HepG2 (cell line): Measurements from ENCODE around the gene TMEM151A. TPM values are rescaled to one million over a fixed set of nuclear protein-coding genes. Genes with fewer than 3 reads are reported as not detected.
A peak's percentile ranks its signal among the peaks of the same experiment; 100 is the strongest.

Experiments used
- ATF7-NPFF ChIP-seq: sonication (generic); formaldehyde crosslinking; IDR thresholded peaks from 2 replicates; pipeline ENCODE4 v1.8.1; 2023; ENCODE audit warnings: mild to moderate bottlenecking, low read depth, missing genetic modification reagents, moderate library complexity
- BCLAF1 ChIP-seq: fragments of 450-650 bp; IDR thresholded peaks from 2 replicates; pipeline ENCODE4 v1.6.1; 2017; ENCODE audit warnings: mild to moderate bottlenecking
- FOXA1 ChIP-seq, 2 experiments: fragments of 450-650 bp in 1 of 2; sonication (generic) in 1 of 2; formaldehyde crosslinking in 1 of 2; IDR thresholded peaks; 2 replicates each; pipeline versions ENCODE4 v1.4.0 to v1.6.1; 2016 to 2020; ENCODE audit warnings: missing genetic modification reagents in 1 of 2
- GATA4 ChIP-seq: sonication (generic); IDR thresholded peaks from 2 replicates; pipeline ENCODE4 v1.6.1; 2016; ENCODE audit warnings: antibody characterized with exemption, low read depth, borderline replicate concordance
- GATAD2A ChIP-seq: IDR thresholded peaks from 2 replicates; pipeline ENCODE4 v1.6.1; 2016
- GTF3A ChIP-seq: sonication (generic); formaldehyde crosslinking; conservative IDR thresholded peaks from 2 replicates; pipeline ENCODE4 v1.4.0; 2020; ENCODE audit warnings: mild to moderate bottlenecking, missing genetic modification reagents
- KDM1A ChIP-seq: IDR thresholded peaks from 2 replicates; pipeline ENCODE4 v1.6.1; 2016; ENCODE audit warnings: missing compliant biosample characterization
- MTA1 ChIP-seq: sonication (generic); formaldehyde crosslinking; IDR thresholded peaks from 2 replicates; pipeline ENCODE4 v1.4.0; 2020; ENCODE audit warnings: missing genetic modification reagents, mild to moderate bottlenecking, borderline replicate concordance
- MZF1 ChIP-seq: sonication (generic); formaldehyde crosslinking; IDR thresholded peaks from 2 replicates; pipeline ENCODE4 v1.8.1; 2023; ENCODE audit warnings: mild to moderate bottlenecking, missing genetic modification reagents, borderline replicate concordance
- NFATC3 ChIP-seq: sonication (generic); formaldehyde crosslinking; IDR thresholded peaks from 2 replicates; pipeline ENCODE4 v1.5.1; 2020; ENCODE audit warnings: mild to moderate bottlenecking, missing genetic modification reagents
- RBM22 ChIP-seq: fragments of 200-400 bp; formaldehyde crosslinking; optimal IDR thresholded peaks from 2 replicates; pipeline ENCODE3; 2017; ENCODE audit warnings: mild to moderate bottlenecking, low read length, moderate library complexity
- RFX5 ChIP-seq: IDR thresholded peaks from 2 replicates; pipeline ENCODE4 v1.6.1; 2011; ENCODE audit warnings: low read depth, low read length, improper control_type of control experiment
- RNF2 ChIP-seq: fragments of 450-650 bp; conservative IDR thresholded peaks from 2 replicates; pipeline ENCODE4 v1.6.1; 2016; ENCODE audit warnings: low read depth
- SRSF1 ChIP-seq: fragments of 200-400 bp; formaldehyde crosslinking; optimal IDR thresholded peaks from 2 replicates; pipeline ENCODE3; 2017; ENCODE audit warnings: mild to moderate bottlenecking, low read depth, low read length, moderate library complexity
- SRY ChIP-seq: sonication (generic); formaldehyde crosslinking; IDR thresholded peaks from 2 replicates; pipeline ENCODE4 v1.8.0; 2022; ENCODE audit warnings: mild to moderate bottlenecking, missing genetic modification reagents
- TMF1 ChIP-seq: sonication (generic); formaldehyde crosslinking; IDR thresholded peaks from 2 replicates; pipeline ENCODE4 v1.8.1; 2022; ENCODE audit warnings: low read depth, missing genetic modification reagents
- ZFY ChIP-seq: sonication (generic); formaldehyde crosslinking; IDR thresholded peaks from 2 replicates; pipeline ENCODE4 v1.4.0; 2020; ENCODE audit warnings: missing genetic modification reagents
- ZNF17 ChIP-seq: sonication (generic); formaldehyde crosslinking; IDR thresholded peaks from 2 replicates; pipeline ENCODE4 v1.5.0; 2020; ENCODE audit warnings: mild to moderate bottlenecking, missing genetic modification reagents
- ZNF343 ChIP-seq: sonication (generic); formaldehyde crosslinking; IDR thresholded peaks from 2 replicates; pipeline ENCODE4 v1.4.0; 2020; ENCODE audit warnings: mild to moderate bottlenecking, missing genetic modification reagents
- ZNF543 ChIP-seq: sonication (generic); formaldehyde crosslinking; IDR thresholded peaks from 2 replicates; pipeline ENCODE4 v1.4.0; 2020; ENCODE audit warnings: mild to moderate bottlenecking, missing genetic modification reagents
- ZNF598 ChIP-seq: sonication (generic); formaldehyde crosslinking; IDR thresholded peaks from 2 replicates; pipeline ENCODE4 v1.5.1; 2020; ENCODE audit warnings: mild to moderate bottlenecking, missing genetic modification reagents, borderline replicate concordance
- ZNF674 ChIP-seq: sonication (generic); formaldehyde crosslinking; IDR thresholded peaks from 2 replicates; pipeline ENCODE4 v1.5.0; 2020; ENCODE audit warnings: low read depth, mild to moderate bottlenecking, missing genetic modification reagents
- ZNF788 ChIP-seq: sonication (generic); formaldehyde crosslinking; IDR thresholded peaks from 2 replicates; pipeline ENCODE4 v1.5.0; 2020; ENCODE audit warnings: mild to moderate bottlenecking, missing genetic modification reagents, borderline replicate concordance
- ZSCAN20 ChIP-seq: sonication (generic); formaldehyde crosslinking; IDR thresholded peaks from 2 replicates; pipeline ENCODE4 v1.4.0; 2020; ENCODE audit warnings: missing genetic modification reagents, mild to moderate bottlenecking, borderline replicate concordance
- polyA plus RNA-seq, 8 experiments: library from polyadenylated mRNA; depleted of rRNA in 3 of 8; stranded (reverse) in 7 of 8; unstranded in 1 of 8; fragments of >200 nt; fragmentation: Illumina TruSeq in 4 of 8; extraction: Trizol in 4 of 8; gene quantifications; 2 replicates each; pipeline versions ENCODE4 v1.2.1 to v1.2.3, GENCODE V29; 2011 to 2016; ENCODE audit warnings: low read depth in 4 of 8, missing spikeins in 1 of 8, mixed read lengths in 1 of 8; ENCODE audit not compliant: insufficient read depth in 1 of 8
- total RNA-seq, 5 experiments: library from RNA; depleted of rRNA; stranded (reverse); fragments of >200 nt; fragmentation: Illumina TruSeq; extraction: Trizol; gene quantifications; 2 replicates each; pipeline ENCODE4 v1.2.3, GENCODE V29; 2016; ENCODE audit warnings: low read depth in 1 of 5
- TF ChIP-seq, protein P1 (sequence below): sonication (generic); IDR thresholded peaks from 2 replicates; pipeline ENCODE4 v1.6.1; 2016; ENCODE audit warnings: low read depth, borderline replicate concordance
- TF ChIP-seq, protein P2 (sequence below): sonication (generic); formaldehyde crosslinking; IDR thresholded peaks from 2 replicates; pipeline ENCODE4 v1.8.0; 2022; ENCODE audit warnings: missing genetic modification reagents, mild to moderate bottlenecking, inconsistent platforms, borderline replicate concordance

Gene TMEM151A
- total and polyA plus RNA-seq, 2 of the 13 experiments (the other 11 are each of a cell fraction or from before 2014, with no cell fraction given): 0.18 to 0.33 TPM

DNA sequence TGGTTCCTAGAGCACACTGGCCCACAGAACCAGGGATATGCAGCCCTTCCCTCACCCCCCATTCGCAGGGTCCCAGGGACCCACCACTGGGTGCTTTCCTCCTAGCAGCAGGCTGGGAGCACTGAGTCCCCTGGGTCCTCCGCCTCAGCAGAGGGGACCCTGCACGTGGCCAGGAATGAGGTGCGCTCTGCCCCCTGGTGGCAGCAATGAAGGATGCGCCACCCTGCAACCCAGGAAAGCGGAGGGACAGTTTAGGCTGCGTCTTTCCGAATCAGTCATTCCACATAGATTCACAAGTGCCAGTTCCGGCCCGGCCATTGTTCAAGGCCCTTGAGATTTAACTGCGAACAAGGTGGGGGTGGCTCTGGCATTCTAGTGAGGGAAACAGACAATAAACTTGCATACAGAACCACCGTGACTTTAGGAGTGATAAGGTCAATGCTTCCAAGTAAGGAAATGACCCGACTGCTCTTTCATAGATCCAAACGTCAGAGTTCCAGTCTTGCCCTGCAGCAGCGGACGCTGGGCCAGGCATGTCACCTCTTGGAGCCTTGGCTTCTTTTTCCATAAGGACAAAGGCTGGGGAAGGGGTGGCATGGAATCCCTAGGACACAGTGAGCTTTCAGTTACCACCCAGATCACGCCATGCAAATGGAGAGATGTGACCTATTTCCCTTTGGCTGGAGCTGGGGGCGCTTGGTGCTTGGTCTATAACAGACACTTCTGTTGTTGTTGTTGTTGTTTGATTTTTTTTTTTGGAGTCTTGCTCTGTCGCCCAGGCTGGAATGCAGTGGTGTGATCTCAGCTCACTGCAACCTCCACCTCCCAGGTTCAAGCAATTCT is 36.8 kb downstream of the TMEM151A start (continued):
- TF ChIP-seq ZNF543 (CRISPR knock-in tag) (no peak), RNF2 (peak; percentile 74; the same call in 1 of the 2 replicates), ATF7-NPFF (CRISPR knock-in tag) (no peak; the same call in 1 of the 2 replicates), GATAD2A (peak; percentile 80), ZNF598 (CRISPR knock-in tag) (no peak), FOXA1 (IDR thresholded peaks at IDR 0.05) (no peak), FOXA1 (CRISPR knock-in tag; IDR thresholded peaks at IDR 0.05) (no peak), ZNF788 (CRISPR knock-in tag) (peak; percentile 62; the same call in 1 of the 2 replicates), NFATC3 (CRISPR knock-in tag) (no peak), MTA1 (CRISPR knock-in tag) (no peak; the same call in 1 of the 2 replicates), SRSF1 (no peak), GTF3A (CRISPR knock-in tag) (no peak), ZNF17 (CRISPR knock-in tag) (no peak), SRY (no peak), BCLAF1 (no peak), ZFY (CRISPR knock-in tag) (peak; percentile 67), ZSCAN20 (CRISPR knock-in tag) (no peak), TMF1 (CRISPR knock-in tag) (peak; percentile 30; the same call in 1 of the 2 replicates), RFX5 (no peak), ZNF674 (no peak), GATA4 (no peak), ZNF343 (CRISPR knock-in tag) (no peak), RBM22 (no peak), MZF1 (CRISPR knock-in tag) (no peak), KDM1A (CRISPR knock-in tag) (peak; percentile 49; the same call in 1 of the 2 replicates)
- TF ChIP-seq, protein P1, sequence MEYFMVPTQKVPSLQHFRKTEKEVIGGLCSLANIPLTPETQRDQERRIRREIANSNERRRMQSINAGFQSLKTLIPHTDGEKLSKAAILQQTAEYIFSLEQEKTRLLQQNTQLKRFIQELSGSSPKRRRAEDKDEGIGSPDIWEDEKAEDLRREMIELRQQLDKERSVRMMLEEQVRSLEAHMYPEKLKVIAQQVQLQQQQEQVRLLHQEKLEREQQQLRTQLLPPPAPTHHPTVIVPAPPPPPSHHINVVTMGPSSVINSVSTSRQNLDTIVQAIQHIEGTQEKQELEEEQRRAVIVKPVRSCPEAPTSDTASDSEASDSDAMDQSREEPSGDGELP: no peak; the same call in 1 of the 2 replicates
- TF ChIP-seq, protein P2, sequence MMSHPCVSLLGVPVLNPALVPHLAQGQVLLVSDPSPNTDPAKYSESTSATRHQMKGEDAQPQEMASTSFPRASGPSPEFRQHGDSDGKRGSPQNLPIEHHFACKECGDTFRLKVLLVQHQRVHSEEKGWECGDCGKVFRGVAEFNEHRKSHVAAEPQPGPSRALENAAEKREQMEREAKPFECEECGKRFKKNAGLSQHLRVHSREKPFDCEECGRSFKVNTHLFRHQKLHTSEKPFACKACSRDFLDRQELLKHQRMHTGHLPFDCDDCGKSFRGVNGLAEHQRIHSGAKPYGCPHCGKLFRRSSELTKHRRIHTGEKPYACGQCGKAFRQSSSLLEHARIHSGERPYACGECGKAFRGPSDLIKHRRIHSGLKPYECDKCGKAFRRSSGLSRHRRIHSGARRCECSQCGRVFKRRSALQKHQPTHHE (CRISPR knock-in tag): no peak
